ENCODE measurements around the gene CYS1. TPM values are rescaled to one million over a fixed set of nuclear protein-coding genes. Genes with fewer than 3 reads are reported as not detected.

Gene CYS1
- polyA plus RNA-seq, 2 of the 4 experiments (the other 2 are of a cell fraction), result 0.68 to 1.1 TPM

- H3K4me1 ChIP-seq, result no peaks in the 10 kb centered on the region
- no peak overlapping the region for H3K4me3 ChIP-seq
- H3K9me3 ChIP-seq, result no peaks in the 10 kb centered on the region
- ChIA-PET POLR2A (no interaction called here), CTCF (interaction anchor here (1.0 to 8.7 kb wide), 5 partner anchors 23 to 208 kb away, joined by 3 to 65 read pairs (median 4); no protein-coding TSS in a partner anchor)
- ATAC-seq, result no peak
- TF ChIP-seq TFCP2L1 (CRISPR knock-in tag; IDR thresholded peaks at IDR 0.05) (no peak), CHD4 (IDR thresholded peaks at IDR 0.05; ENCODE audit: borderline replicate concordance) (no peak), NR3C1 (IDR thresholded peaks at IDR 0.05) (no peak), KDM1A (IDR thresholded peaks at IDR 0.05; ENCODE audit: low read depth) (no peak), MAX (IDR thresholded peaks at IDR 0.05) (no peak), EHMT2 (IDR thresholded peaks at IDR 0.05; ENCODE audit: low read depth) (no peak), TP53 (CRISPR knock-in tag; IDR thresholded peaks at IDR 0.05) (no peak), CBX2 (IDR thresholded peaks at IDR 0.05; ENCODE audit: borderline replicate concordance, low read depth) (no peak), POLR2A (IDR thresholded peaks at IDR 0.05; ENCODE audit: low read length) (no peak), HOXB13 (CRISPR knock-in tag; IDR thresholded peaks at IDR 0.05; ENCODE audit: low read depth) (no peak), PBX3 (IDR thresholded peaks at IDR 0.05) (no peak), ZNF302 (CRISPR knock-in tag; IDR thresholded peaks at IDR 0.05) (no peak), SMC3 (IDR thresholded peaks at IDR 0.05) (no peak), HOXB5 (CRISPR knock-in tag; IDR thresholded peaks at IDR 0.05) (no peak), HOXA7 (CRISPR knock-in tag; IDR thresholded peaks at IDR 0.05) (no peak), PHF8 (IDR thresholded peaks at IDR 0.05; ENCODE audit: borderline replicate concordance, low read depth) (no peak)
- TF ChIP-seq, protein P1, sequence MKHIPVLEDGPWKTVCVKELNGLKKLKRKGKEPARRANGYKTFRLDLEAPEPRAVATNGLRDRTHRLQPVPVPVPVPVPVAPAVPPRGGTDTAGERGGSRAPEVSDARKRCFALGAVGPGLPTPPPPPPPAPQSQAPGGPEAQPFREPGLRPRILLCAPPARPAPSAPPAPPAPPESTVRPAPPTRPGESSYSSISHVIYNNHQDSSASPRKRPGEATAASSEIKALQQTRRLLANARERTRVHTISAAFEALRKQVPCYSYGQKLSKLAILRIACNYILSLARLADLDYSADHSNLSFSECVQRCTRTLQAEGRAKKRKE (CRISPR knock-in tag; IDR thresholded peaks at IDR 0.05; ENCODE audit: low read depth), result no peak
- H3K27ac ChIP-seq, result no peak overlapping the region
- FAIRE-seq, result no peak
- H3K4me2 ChIP-seq, result no peak overlapping the region
- DNase-seq (ENCODE audit: low read depth in 1 of 2, low spot score in 1 of 2), result no peak
- WGBS (ENCODE audit: missing lambda C conversion rate), result 68% methylated on average over 22 of the region's 22 CpGs
Measured at GRCh38 chr2:10007921-10008808, 72.0 kb downstream of the CYS1 start.

DNA sequence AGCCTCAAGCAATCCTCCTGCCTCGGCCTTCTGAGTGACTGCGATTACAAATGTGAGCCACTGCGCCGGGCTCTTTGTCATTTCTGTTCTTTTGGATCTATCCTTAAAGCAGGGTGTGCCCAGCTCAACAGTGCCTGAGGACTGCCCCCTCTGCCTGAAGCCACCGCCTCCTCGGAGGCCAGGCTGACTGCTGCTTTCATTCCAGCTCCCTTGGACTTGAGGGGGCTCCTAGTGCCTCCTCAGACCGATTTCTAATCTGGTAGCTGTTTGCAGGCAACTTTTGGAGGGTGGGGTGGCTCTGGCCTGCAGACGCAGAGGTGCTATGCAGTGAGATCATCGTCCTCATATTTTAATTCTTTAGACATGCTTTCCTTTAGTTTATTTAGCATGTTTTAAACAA is 72.8 kb downstream of the CYS1 start:
- FAIRE-seq, result no peak

More for the DNA sequence above, 72.8 kb downstream of the CYS1 start:
- WGBS (ENCODE audit: missing lambda C conversion rate), result 74% methylated on average over 9 of the region's 9 CpGs
- ATAC-seq (no peak), DNase-seq (ENCODE audit: low read depth in 1 of 2, low spot score in 1 of 2) (no peak)
- Histone ChIP-seq H3K4me3 (no peak overlapping the region), H3K4me2 (no peak overlapping the region), H3K9me3 (no peaks in the 10 kb centered on the region), H3K4me1 (no peaks in the 10 kb centered on the region), H3K27ac (no peak overlapping the region)
- ChIA-PET CTCF (interaction anchor here (0.8 to 8.7 kb wide), 6 partner anchors 9 to 194 kb away, joined by 3 to 65 read pairs (median 4); no protein-coding TSS in a partner anchor), POLR2A (no interaction called here)
- TF ChIP-seq MAFK (IDR thresholded peaks at IDR 0.05; ENCODE audit: partially characterized antibody), result no peak
- TF ChIP-seq HDAC2 (IDR thresholded peaks at IDR 0.05), result no peak
- no peak for TF ChIP-seq HOXA7 (CRISPR knock-in tag; IDR thresholded peaks at IDR 0.05)
- TF ChIP-seq ESRRA (IDR thresholded peaks at IDR 0.05; ENCODE audit: borderline replicate concordance, low read length), result no peak
- no peak for TF ChIP-seq MAX (IDR thresholded peaks at IDR 0.05)
- no peak for TF ChIP-seq ZSCAN20 (CRISPR knock-in tag; IDR thresholded peaks at IDR 0.05)
- TF ChIP-seq ZNF302 (CRISPR knock-in tag; IDR thresholded peaks at IDR 0.05), result no peak
- TF ChIP-seq NPAS2 (CRISPR knock-in tag; IDR thresholded peaks at IDR 0.05; ENCODE audit: borderline replicate concordance), result no peak
- no peak for TF ChIP-seq EP300 (IDR thresholded peaks at IDR 0.05)
- no peak for TF ChIP-seq ELK1 (IDR thresholded peaks at IDR 0.05; ENCODE audit: low read depth, low read length)

Small RNA genes within 50 kb of the gene (small RNA-seq; reads per million reads assigned to genes)
- gene RF00568, result 0 to 0.16 (median 0) reads per million in 6 experiments

Other genes starting within 250 kb of the CYS1 start
- gene TAF1B, start 236.9 kb downstream of the CYS1 start, polyA plus RNA-seq (2011; rRNA removed), result 40.8 and 51.7 TPM in 2 replicates
- gene TAF1B, start 236.9 kb downstream of the CYS1 start, polyA plus RNA-seq (2017; fragmentation: RNase III; extraction: RNeasy Plus Mini Kit Qiagen cat#74134 plus additional on column Dnase treatment), result 32.4 to 40.6 TPM (median 37.0 TPM) in 3 replicates
- gene GRHL1, start 128.7 kb downstream of the CYS1 start, polyA plus RNA-seq (2011; rRNA removed), result 1.2 and 1.7 TPM in 2 replicates
- 0.59 to 0.84 TPM (median 0.68 TPM) in 3 replicates for gene GRHL1, start 128.7 kb downstream of the CYS1 start, polyA plus RNA-seq (2017; fragmentation: RNase III; extraction: RNeasy Plus Mini Kit Qiagen cat#74134 plus additional on column Dnase treatment)
- 8.2 and 10.0 TPM in 2 replicates for gene KLF11, start 36.9 kb downstream of the CYS1 start, polyA plus RNA-seq (2011; rRNA removed)
- gene KLF11, start 36.9 kb downstream of the CYS1 start, polyA plus RNA-seq (2017; fragmentation: RNase III; extraction: RNeasy Plus Mini Kit Qiagen cat#74134 plus additional on column Dnase treatment), result 2.4 to 3.0 TPM (median 2.8 TPM) in 3 replicates
- gene RRM2, start 42.3 kb upstream of the CYS1 start, polyA plus RNA-seq (2011; rRNA removed), result 65.1 and 84.4 TPM in 2 replicates
- gene RRM2, start 42.3 kb upstream of the CYS1 start, polyA plus RNA-seq (2017; fragmentation: RNase III; extraction: RNeasy Plus Mini Kit Qiagen cat#74134 plus additional on column Dnase treatment), result 111 to 150 TPM (median 121 TPM) in 3 replicates
- 37.8 and 44.4 TPM in 2 replicates for gene HPCAL1, start 222.5 kb upstream of the CYS1 start, polyA plus RNA-seq (2011; rRNA removed)
- 66.4 to 78.8 TPM (median 66.9 TPM) in 3 replicates for gene HPCAL1, start 222.5 kb upstream of the CYS1 start, polyA plus RNA-seq (2017; fragmentation: RNase III; extraction: RNeasy Plus Mini Kit Qiagen cat#74134 plus additional on column Dnase treatment)